ENCODE measurements around the gene SPG7.

- TF ChIP-seq POLR2A (IDR thresholded peaks at IDR 0.05) (no peak), POLR2AphosphoS5 (IDR thresholded peaks at IDR 0.05; ENCODE audit: insufficient read depth in 1 of 2, low read depth in 1 of 2) (no peak)
- TF ChIP-seq, protein P1, sequence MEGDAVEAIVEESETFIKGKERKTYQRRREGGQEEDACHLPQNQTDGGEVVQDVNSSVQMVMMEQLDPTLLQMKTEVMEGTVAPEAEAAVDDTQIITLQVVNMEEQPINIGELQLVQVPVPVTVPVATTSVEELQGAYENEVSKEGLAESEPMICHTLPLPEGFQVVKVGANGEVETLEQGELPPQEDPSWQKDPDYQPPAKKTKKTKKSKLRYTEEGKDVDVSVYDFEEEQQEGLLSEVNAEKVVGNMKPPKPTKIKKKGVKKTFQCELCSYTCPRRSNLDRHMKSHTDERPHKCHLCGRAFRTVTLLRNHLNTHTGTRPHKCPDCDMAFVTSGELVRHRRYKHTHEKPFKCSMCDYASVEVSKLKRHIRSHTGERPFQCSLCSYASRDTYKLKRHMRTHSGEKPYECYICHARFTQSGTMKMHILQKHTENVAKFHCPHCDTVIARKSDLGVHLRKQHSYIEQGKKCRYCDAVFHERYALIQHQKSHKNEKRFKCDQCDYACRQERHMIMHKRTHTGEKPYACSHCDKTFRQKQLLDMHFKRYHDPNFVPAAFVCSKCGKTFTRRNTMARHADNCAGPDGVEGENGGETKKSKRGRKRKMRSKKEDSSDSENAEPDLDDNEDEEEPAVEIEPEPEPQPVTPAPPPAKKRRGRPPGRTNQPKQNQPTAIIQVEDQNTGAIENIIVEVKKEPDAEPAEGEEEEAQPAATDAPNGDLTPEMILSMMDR (IDR thresholded peaks at IDR 0.05): no peak
Observed at GRCh38 chr16:89565256-89565505, 57.0 kb downstream of the SPG7 start.

Data from vagina (tissue), 2 donors.